GM12878 (cell line): ENCODE results near the gene USP9X. TPM values are rescaled to one million over a fixed set of nuclear protein-coding genes. Genes with fewer than 3 reads are reported as not detected.

Experiments used
- CREB1 ChIP-seq: IDR thresholded peaks from 2 replicates; pipeline ENCODE4 v1.6.1; 2012; ENCODE audit warnings: low read depth, mild to moderate bottlenecking, inconsistent platforms
- ETV6 ChIP-seq, 2 experiments: fragments of 450-650 bp in 1 of 2; IDR thresholded peaks in 1 of 2; conservative IDR thresholded peaks in 1 of 2; 2 replicates each; pipeline ENCODE4 v1.6.1; 2014; ENCODE audit warnings: antibody characterized with exemption in 1 of 2, borderline replicate concordance in 1 of 2, low read depth in 1 of 2, mild to moderate bottlenecking in 1 of 2, moderate library complexity in 1 of 2
- IKZF1 ChIP-seq: fragments of 450-650 bp; conservative IDR thresholded peaks from 2 replicates; pipeline ENCODE4 v1.6.1; 2017; ENCODE audit warnings: antibody characterized with exemption, mild to moderate bottlenecking
- IRF5 ChIP-seq: fragments of 450-650 bp; IDR thresholded peaks from 2 replicates; pipeline ENCODE4 v1.6.1; 2017; ENCODE audit warnings: borderline replicate concordance
- KAT2A ChIP-seq: conservative IDR thresholded peaks from 2 replicates; pipeline ENCODE4 v1.6.1; 2011; ENCODE audit warnings: low read depth, low read length; ENCODE audit not compliant: control insufficient read depth
- MAX ChIP-seq: IDR thresholded peaks from 2 replicates; pipeline ENCODE4 v1.6.1; 2012; ENCODE audit warnings: low read depth, low read length, improper control_type of control experiment
- MTA2 ChIP-seq: fragments of 450-650 bp; IDR thresholded peaks from 2 replicates; pipeline ENCODE4 v1.6.1; 2016; ENCODE audit warnings: low read depth, mild to moderate bottlenecking, moderate library complexity
- NFXL1 ChIP-seq: fragments of 450-650 bp; IDR thresholded peaks from 2 replicates; pipeline ENCODE4 v1.6.1; 2017; ENCODE audit warnings: antibody characterized with exemption, mild to moderate bottlenecking, borderline replicate concordance
- NFYA ChIP-seq: IDR thresholded peaks from 2 replicates; pipeline ENCODE4 v1.6.1; 2011; ENCODE audit warnings: low read depth, mild to moderate bottlenecking, low read length, improper control_type of control experiment, borderline replicate concordance
- NR2C1 ChIP-seq: fragments of 450-650 bp; IDR thresholded peaks from 2 replicates; pipeline ENCODE4 v1.6.1; 2017; ENCODE audit warnings: antibody characterized with exemption, mild to moderate bottlenecking, moderate library complexity
- NR2C2 ChIP-seq: IDR thresholded peaks from 2 replicates; pipeline ENCODE4 v1.6.1; 2011; ENCODE audit warnings: borderline replicate concordance, low read depth; ENCODE audit not compliant: control insufficient read depth, insufficient read length
- POLR2AphosphoS5 ChIP-seq: IDR thresholded peaks from 2 replicates; pipeline ENCODE4 v1.6.1; 2011; ENCODE audit warnings: mild to moderate bottlenecking, low read length, inconsistent platforms
- RBBP5 ChIP-seq: fragments of 200-600 bp; sonication (generic); conservative IDR thresholded peaks from 2 replicates; pipeline ENCODE4 v1.6.1; 2016
- SMAD1 ChIP-seq: fragments of 450-650 bp; IDR thresholded peaks from 2 replicates; pipeline ENCODE4 v1.6.1; 2018; ENCODE audit warnings: mild to moderate bottlenecking, low read depth; ENCODE audit not compliant: partially characterized antibody
- SMARCA5 ChIP-seq: fragments of 450-650 bp; IDR thresholded peaks from 2 replicates; pipeline ENCODE4 v1.6.1; 2017; ENCODE audit warnings: mild to moderate bottlenecking
- STAT1 ChIP-seq: fragments of 450-650 bp; conservative IDR thresholded peaks from 2 replicates; pipeline ENCODE4 v1.6.1; 2014; ENCODE audit warnings: antibody characterized with exemption, mild to moderate bottlenecking
- ZNF384 ChIP-seq: IDR thresholded peaks from 2 replicates; pipeline ENCODE4 v1.6.1; 2012; ENCODE audit warnings: low read depth, mild to moderate bottlenecking, low read length, improper control_type of control experiment, borderline replicate concordance
- ZNF592 ChIP-seq: fragments of 450-650 bp; IDR thresholded peaks from 2 replicates; pipeline ENCODE4 v1.6.1; 2017; ENCODE audit warnings: mild to moderate bottlenecking, moderate library complexity
- ZZZ3 ChIP-seq: IDR thresholded peaks from 2 replicates; pipeline ENCODE4 v1.6.1; 2011; ENCODE audit warnings: low read depth; ENCODE audit not compliant: control insufficient read depth, insufficient read length
- polyA plus RNA-seq, 11 experiments: library from polyadenylated mRNA; depleted of rRNA in 4 of 11; unstranded in 6 of 11; stranded (reverse) in 5 of 11; fragments of >200 nt; fragmentation: Nextera tagmentation in 4 of 11; fragmentation: Illumina TruSeq in 1 of 11; extraction: Ambion mirVana in 4 of 11; extraction: Trizol in 1 of 11; gene quantifications; 1 replicate in 1 of 11; 2 replicates in 10 of 11; pipeline versions ENCODE4 v1.2.1 to v1.2.3, GENCODE V29; 2011 to 2016; ENCODE audit warnings: inconsistent platforms in 2 of 11, missing spikeins in 2 of 11, low read depth in 1 of 11
- total RNA-seq, 4 experiments: library from RNA; depleted of rRNA in 3 of 4; stranded (reverse); fragments of >200 nt in 3 of 4; fragmentation: Illumina TruSeq in 1 of 4; extraction: Trizol in 1 of 4; gene quantifications; 2 replicates each; pipeline versions ENCODE4 v1.2.1 to v1.2.3, GENCODE V29; 2013 to 2021
- TF ChIP-seq, protein P1 (sequence below): fragments of 450-650 bp; IDR thresholded peaks from 2 replicates; pipeline ENCODE4 v1.6.1; 2017; ENCODE audit warnings: low read depth, mild to moderate bottlenecking, moderate library complexity

The USP9X gene
- total and polyA plus RNA-seq, 10 of the 15 experiments (the other 5 are each of a cell fraction or from before 2014, with no cell fraction given), result 9.3 to 61.6 (median 31.7) TPM

- TF ChIP-seq MAX (no peak), RBBP5 (no peak), IKZF1 (peak; percentile 60), NR2C1 (peak; percentile 12; the same call in 1 of the 2 replicates), NR2C2 (no peak), ETV6 (conservative IDR thresholded peaks at IDR 0.05 in 1 of 2, IDR thresholded peaks at IDR 0.05 in 1 of 2; ENCODE audit: borderline replicate concordance in 1 of 2, low read depth in 1 of 2) (no peak; a peak in 1 of 4 replicates), NFYA (no peak), MTA2 (peak; percentile 79), ZZZ3 (no peak), NFXL1 (no peak), ZNF384 (no peak), POLR2AphosphoS5 (no peak), SMARCA5 (peak; percentile 85), ZNF592 (0 out of 2 replicates have a peak, but pooled peaks have one; percentile 18), KAT2A (no peak), CREB1 (no peak), STAT1 (no peak), IRF5 (no peak), SMAD1 (no peak)
- TF ChIP-seq, protein P1, sequence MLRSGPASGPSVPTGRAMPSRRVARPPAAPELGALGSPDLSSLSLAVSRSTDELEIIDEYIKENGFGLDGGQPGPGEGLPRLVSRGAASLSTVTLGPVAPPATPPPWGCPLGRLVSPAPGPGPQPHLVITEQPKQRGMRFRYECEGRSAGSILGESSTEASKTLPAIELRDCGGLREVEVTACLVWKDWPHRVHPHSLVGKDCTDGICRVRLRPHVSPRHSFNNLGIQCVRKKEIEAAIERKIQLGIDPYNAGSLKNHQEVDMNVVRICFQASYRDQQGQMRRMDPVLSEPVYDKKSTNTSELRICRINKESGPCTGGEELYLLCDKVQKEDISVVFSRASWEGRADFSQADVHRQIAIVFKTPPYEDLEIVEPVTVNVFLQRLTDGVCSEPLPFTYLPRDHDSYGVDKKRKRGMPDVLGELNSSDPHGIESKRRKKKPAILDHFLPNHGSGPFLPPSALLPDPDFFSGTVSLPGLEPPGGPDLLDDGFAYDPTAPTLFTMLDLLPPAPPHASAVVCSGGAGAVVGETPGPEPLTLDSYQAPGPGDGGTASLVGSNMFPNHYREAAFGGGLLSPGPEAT, result peak; percentile 86
These were observed 95.1 kb downstream of the USP9X start (continued) for GRCh38 chrX:41180194-41180908.
